ENCODE measurements around the gene VGF.

VGF gene

DNA sequence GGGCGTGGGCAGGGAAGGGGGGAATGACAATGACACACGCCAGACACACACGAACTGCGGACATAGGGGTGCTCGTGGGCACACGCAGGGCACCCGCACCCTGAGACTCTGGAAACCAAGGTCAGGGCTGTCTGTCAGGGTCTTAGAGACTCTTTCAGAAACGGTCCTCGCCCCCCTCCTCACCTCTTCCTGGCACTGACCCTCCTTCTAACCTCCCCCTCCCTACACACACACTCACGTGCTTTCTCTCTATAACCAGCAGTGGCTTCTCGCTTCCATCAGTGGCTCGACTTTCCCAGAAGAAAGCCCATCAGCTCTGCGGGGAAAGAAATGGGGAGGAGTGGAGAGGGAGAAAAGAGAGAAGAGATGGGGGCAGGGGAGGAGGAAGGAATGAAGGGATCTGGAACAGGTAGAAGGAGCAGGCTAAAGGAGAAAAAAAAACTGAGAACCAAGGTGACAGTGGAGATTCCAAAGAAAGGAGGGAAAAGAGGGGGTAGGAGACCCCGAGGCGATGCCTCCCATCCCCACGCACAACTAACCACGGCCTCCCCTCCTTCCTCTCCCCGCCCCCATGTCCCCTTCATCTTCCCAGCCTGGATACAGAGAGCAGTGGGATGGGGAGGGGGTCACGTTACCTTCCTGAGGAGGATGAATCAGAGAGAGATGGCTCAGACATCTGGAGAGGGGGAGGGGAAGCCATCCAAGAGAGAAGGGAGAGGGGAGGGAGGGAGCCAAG lies 1.7 kb upstream of the VGF start:
- H3K36me3 ChIP-seq (ENCODE audit: control insufficient read depth in 5 of 5, insufficient read depth in 5 of 5, low read length in 5 of 5) = no peaks in the 10 kb centered on the region
- no peaks in the 10 kb centered on the region for H3K9me3 ChIP-seq (ENCODE audit: control insufficient read depth in 5 of 5, low read length in 5 of 5)
- peaks cover 0 to 48% (median 43%) of the 10 kb centered on the region in 5 donors for H3K4me1 ChIP-seq (ENCODE audit: control insufficient read depth in 5 of 5, insufficient read depth in 5 of 5, low read length in 5 of 5)
- H3K4me3 ChIP-seq (ENCODE audit: low read depth in 1 of 5, low read length in 5 of 5) = no peak overlapping the region
- no peak overlapping the region for H3K27ac ChIP-seq (ENCODE audit: low read depth, low read length)
- peaks cover 64 to 82% (median 77%) of the 10 kb centered on the region in 5 donors for H3K27me3 ChIP-seq (ENCODE audit: control insufficient read depth in 5 of 5, insufficient read depth in 4 of 5, low read length in 5 of 5)
- H3K9ac ChIP-seq (ENCODE audit: low read length in 5 of 5) = no peak overlapping the region

DNA sequence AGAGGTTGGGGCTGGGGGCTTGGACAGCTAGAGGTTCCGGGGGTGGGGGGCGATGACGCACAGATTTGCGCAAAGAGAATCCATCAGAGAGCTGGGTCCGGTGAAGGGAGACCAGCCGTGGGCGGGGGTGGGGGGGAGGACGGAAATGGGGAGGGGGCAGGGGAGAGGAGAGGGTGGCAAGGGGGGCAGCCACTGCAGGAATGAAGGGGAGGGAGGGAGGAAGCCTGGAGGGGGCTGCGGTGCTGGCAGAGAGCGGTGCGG lies 1.2 kb upstream of the VGF start:
- Histone ChIP-seq H3K4me3 (ENCODE audit: low read depth in 1 of 5, low read length in 5 of 5) (no peak overlapping the region), H3K9me3 (ENCODE audit: control insufficient read depth in 5 of 5, low read length in 5 of 5) (no peaks in the 10 kb centered on the region), H3K9ac (ENCODE audit: low read length in 5 of 5) (no peak overlapping the region), H3K36me3 (ENCODE audit: control insufficient read depth in 5 of 5, insufficient read depth in 5 of 5, low read length in 5 of 5) (peaks cover 0 to under 1% (median 0%) of the 10 kb centered on the region in 5 donors), H3K27me3 (ENCODE audit: control insufficient read depth in 5 of 5, insufficient read depth in 4 of 5, low read length in 5 of 5) (peaks cover 59 to 81% (median 76%) of the 10 kb centered on the region in 5 donors), H3K4me1 (ENCODE audit: control insufficient read depth in 5 of 5, insufficient read depth in 5 of 5, low read length in 5 of 5) (peaks cover 0 to 43% (median 40%) of the 10 kb centered on the region in 5 donors), H3K27ac (ENCODE audit: low read depth, low read length) (no peak overlapping the region)

DNA sequence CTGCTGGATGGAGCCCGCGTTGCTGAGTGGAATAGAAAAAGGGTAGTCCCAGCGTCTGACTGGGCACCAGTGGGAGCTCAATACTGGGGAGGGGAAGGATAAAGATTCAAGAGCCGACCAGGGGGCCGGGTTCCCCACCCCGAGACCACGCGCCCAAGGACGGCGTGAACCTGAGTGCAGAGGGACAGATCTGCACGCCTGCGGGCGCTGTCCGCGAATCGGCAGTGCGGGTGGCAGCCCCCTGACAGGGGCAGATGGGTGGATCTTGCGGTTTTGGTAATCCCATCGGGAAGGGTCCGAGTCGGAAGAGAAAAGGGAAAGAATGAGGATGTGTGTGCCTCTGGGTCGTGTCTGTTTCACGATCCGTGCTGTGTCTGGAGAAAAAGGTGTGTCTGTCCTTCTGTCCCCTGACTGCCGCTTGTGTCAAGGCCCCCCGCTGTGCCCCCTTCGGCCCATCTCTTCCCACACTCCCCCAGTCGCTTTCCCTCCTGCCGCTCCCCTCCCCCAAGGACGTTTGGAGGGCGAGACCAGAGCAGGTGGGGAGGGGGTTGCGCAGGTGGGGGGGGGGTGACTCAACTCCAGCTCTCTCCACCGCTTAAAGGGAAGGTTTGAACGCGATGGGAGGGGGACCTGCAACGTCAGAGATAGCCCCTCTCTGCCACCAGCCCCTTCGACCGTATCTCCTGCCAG lies 734 bp upstream of the VGF start:
- H3K4me3 ChIP-seq (ENCODE audit: low read depth in 1 of 5, low read length in 5 of 5) = peak overlapping the region in 4 of 5 donors; percentile 21 to 41 (median 30)

GRCh38 chr7:101164071-101164840 lies 1.1 kb downstream of the VGF start:
- H3K36me3 ChIP-seq (ENCODE audit: control insufficient read depth in 5 of 5, insufficient read depth in 5 of 5, low read length in 5 of 5) = peaks cover 0 to 17% (median 14%) of the 10 kb centered on the region in 5 donors
- peak overlapping the region in 2 of 5 donors; percentile 42 to 49 for H3K4me3 ChIP-seq (ENCODE audit: low read depth in 1 of 5, low read length in 5 of 5)
- H3K9me3 ChIP-seq (ENCODE audit: control insufficient read depth in 5 of 5, low read length in 5 of 5) = no peaks in the 10 kb centered on the region
- H3K9ac ChIP-seq (ENCODE audit: low read length in 5 of 5) = no peak overlapping the region
- peaks cover 0 to 39% (median 36%) of the 10 kb centered on the region in 5 donors for H3K4me1 ChIP-seq (ENCODE audit: control insufficient read depth in 5 of 5, insufficient read depth in 5 of 5, low read length in 5 of 5)
- peaks cover 40 to 66% (median 55%) of the 10 kb centered on the region in 5 donors for H3K27me3 ChIP-seq (ENCODE audit: control insufficient read depth in 5 of 5, insufficient read depth in 4 of 5, low read length in 5 of 5)
- no peak overlapping the region for H3K27ac ChIP-seq (ENCODE audit: low read depth, low read length)

More for the DNA sequence above, 734 bp upstream of the VGF start:
- peaks cover 0 to 3% (median 0%) of the 10 kb centered on the region in 5 donors for H3K36me3 ChIP-seq (ENCODE audit: control insufficient read depth in 5 of 5, insufficient read depth in 5 of 5, low read length in 5 of 5)
- H3K27ac ChIP-seq (ENCODE audit: low read depth, low read length) = no peak overlapping the region
- H3K27me3 ChIP-seq (ENCODE audit: control insufficient read depth in 5 of 5, insufficient read depth in 4 of 5, low read length in 5 of 5) = peaks cover 55 to 81% (median 73%) of the 10 kb centered on the region in 5 donors
- H3K4me1 ChIP-seq (ENCODE audit: control insufficient read depth in 5 of 5, insufficient read depth in 5 of 5, low read length in 5 of 5) = peaks cover 0 to 43% (median 39%) of the 10 kb centered on the region in 5 donors
- no peaks in the 10 kb centered on the region for H3K9me3 ChIP-seq (ENCODE audit: control insufficient read depth in 5 of 5, low read length in 5 of 5)
- no peak overlapping the region for H3K9ac ChIP-seq (ENCODE audit: low read length in 5 of 5)

DNA sequence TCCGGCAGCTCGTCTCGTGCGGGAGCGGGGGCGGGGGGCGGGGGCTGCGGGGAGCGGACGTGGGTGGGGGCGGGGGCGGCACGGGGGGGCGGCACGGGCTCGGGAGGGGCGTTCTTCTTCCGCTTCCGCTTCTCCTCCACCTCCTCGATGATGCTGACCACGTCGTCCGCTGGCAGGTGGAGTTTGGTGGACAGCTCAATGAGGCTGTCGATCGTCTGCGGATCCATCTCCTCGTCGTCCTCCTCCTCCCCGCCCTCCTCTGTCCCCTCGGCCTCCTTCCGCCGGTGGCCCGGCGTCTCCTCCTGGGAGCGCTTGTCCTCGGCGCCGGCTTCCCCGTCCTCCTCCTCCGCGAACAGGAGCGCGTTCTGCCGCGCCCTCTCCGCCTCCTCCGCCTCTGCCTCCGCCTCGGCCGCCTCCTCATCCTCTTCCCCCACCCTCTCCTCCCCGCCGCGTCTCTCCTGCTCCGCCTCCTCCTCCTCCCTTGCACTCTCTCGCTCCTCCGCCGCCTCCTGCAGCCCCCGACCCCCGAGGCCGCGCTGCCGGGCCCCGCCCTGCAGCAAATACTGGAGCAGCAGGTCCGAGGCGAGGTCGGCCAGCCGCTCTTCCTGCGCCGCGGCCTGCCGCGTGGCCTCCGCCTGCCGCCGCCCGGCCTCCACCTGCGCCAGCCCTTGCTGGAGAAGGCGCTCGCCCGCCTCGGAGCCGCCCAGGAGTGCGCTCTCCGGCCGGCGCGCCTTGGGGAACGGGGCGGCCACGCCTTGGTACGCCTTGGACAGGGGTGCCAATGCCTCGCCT lies 1.9 kb downstream of the VGF start:
- Histone ChIP-seq H3K4me3 (ENCODE audit: low read depth in 1 of 5, low read length in 5 of 5) (peak overlapping the region in 4 of 5 donors; percentile 36 to 55 (median 40)), H3K36me3 (ENCODE audit: control insufficient read depth in 5 of 5, insufficient read depth in 5 of 5, low read length in 5 of 5) (peaks cover 0 to 24% (median 20%) of the 10 kb centered on the region in 5 donors), H3K27ac (ENCODE audit: low read depth, low read length) (no peak overlapping the region), H3K27me3 (ENCODE audit: control insufficient read depth in 5 of 5, insufficient read depth in 4 of 5, low read length in 5 of 5) (peaks cover 34 to 62% (median 49%) of the 10 kb centered on the region in 5 donors), H3K9ac (ENCODE audit: low read length in 5 of 5) (no peak overlapping the region), H3K4me1 (ENCODE audit: control insufficient read depth in 5 of 5, insufficient read depth in 5 of 5, low read length in 5 of 5) (peaks cover 0 to 39% (median 36%) of the 10 kb centered on the region in 5 donors), H3K9me3 (ENCODE audit: control insufficient read depth in 5 of 5, low read length in 5 of 5) (no peaks in the 10 kb centered on the region)

- Histone ChIP-seq H3K9me3 (ENCODE audit: control insufficient read depth in 5 of 5, low read length in 5 of 5) (no peaks in the 10 kb centered on the region), H3K27me3 (ENCODE audit: control insufficient read depth in 5 of 5, insufficient read depth in 4 of 5, low read length in 5 of 5) (peaks cover 32 to 57% (median 45%) of the 10 kb centered on the region in 5 donors), H3K4me3 (ENCODE audit: low read depth in 1 of 5, low read length in 5 of 5) (peak overlapping the region in 3 of 5 donors; percentile 37 to 55 (median 44)), H3K4me1 (ENCODE audit: control insufficient read depth in 5 of 5, insufficient read depth in 5 of 5, low read length in 5 of 5) (peaks cover 0 to 39% (median 36%) of the 10 kb centered on the region in 5 donors), H3K9ac (ENCODE audit: low read length in 5 of 5) (no peak overlapping the region), H3K36me3 (ENCODE audit: control insufficient read depth in 5 of 5, insufficient read depth in 5 of 5, low read length in 5 of 5) (peaks cover 0 to 30% (median 26%) of the 10 kb centered on the region in 5 donors), H3K27ac (ENCODE audit: low read depth, low read length) (no peak overlapping the region)
Measured at GRCh38 chr7:101162551-101163278, 2.7 kb downstream of the VGF start.

GRCh38 chr7:101161692-101162471 lies 3.5 kb downstream of the VGF start:
- Histone ChIP-seq H3K36me3 (ENCODE audit: control insufficient read depth in 5 of 5, insufficient read depth in 5 of 5, low read length in 5 of 5) (peaks cover 0 to 38% (median 32%) of the 10 kb centered on the region in 5 donors), H3K9me3 (ENCODE audit: control insufficient read depth in 5 of 5, low read length in 5 of 5) (no peaks in the 10 kb centered on the region), H3K9ac (ENCODE audit: low read length in 5 of 5) (no peak overlapping the region), H3K27ac (ENCODE audit: low read depth, low read length) (no peak overlapping the region), H3K27me3 (ENCODE audit: control insufficient read depth in 5 of 5, insufficient read depth in 4 of 5, low read length in 5 of 5) (peaks cover 24 to 49% (median 36%) of the 10 kb centered on the region in 5 donors), H3K4me3 (ENCODE audit: low read depth in 1 of 5, low read length in 5 of 5) (no peak overlapping the region), H3K4me1 (ENCODE audit: control insufficient read depth in 5 of 5, insufficient read depth in 5 of 5, low read length in 5 of 5) (peaks cover 0 to 39% (median 36%) of the 10 kb centered on the region in 5 donors)

DNA sequence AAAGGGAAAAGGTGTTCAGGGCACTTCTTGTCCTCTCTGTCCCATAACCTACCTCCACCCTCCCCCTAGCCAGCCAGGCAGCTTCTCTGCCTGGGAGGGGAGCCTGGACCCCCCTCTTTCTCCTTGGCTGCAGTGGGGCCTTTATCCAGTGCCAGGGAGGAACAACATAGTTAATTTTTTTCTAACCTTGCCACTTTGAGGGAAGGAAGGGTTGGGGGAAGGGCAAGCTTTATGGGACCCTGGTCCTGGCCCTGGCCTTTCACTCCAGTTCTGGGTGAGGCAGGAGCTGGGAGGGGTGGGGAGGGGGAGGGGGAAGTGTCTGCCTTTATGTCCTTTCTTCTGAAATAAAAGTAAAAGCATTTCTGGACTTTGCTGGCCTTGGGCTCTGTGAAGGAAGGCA lies 4.5 kb downstream of the VGF start:
- Histone ChIP-seq H3K4me1 (ENCODE audit: control insufficient read depth in 5 of 5, insufficient read depth in 5 of 5, low read length in 5 of 5) (peaks cover 0 to 37% (median 34%) of the 10 kb centered on the region in 5 donors), H3K27me3 (ENCODE audit: control insufficient read depth in 5 of 5, insufficient read depth in 4 of 5, low read length in 5 of 5) (peaks cover 19 to 44% (median 31%) of the 10 kb centered on the region in 5 donors), H3K9ac (ENCODE audit: low read length in 5 of 5) (no peak overlapping the region), H3K36me3 (ENCODE audit: control insufficient read depth in 5 of 5, insufficient read depth in 5 of 5, low read length in 5 of 5) (peaks cover 0 to 42% (median 36%) of the 10 kb centered on the region in 5 donors), H3K4me3 (ENCODE audit: low read depth in 1 of 5, low read length in 5 of 5) (no peak overlapping the region), H3K27ac (ENCODE audit: low read depth, low read length) (no peak overlapping the region), H3K9me3 (ENCODE audit: control insufficient read depth in 5 of 5, low read length in 5 of 5) (no peaks in the 10 kb centered on the region)
